Neutrophil (primary cell): ENCODE results near the gene SCN3A.

Experiments used
- H3K27ac ChIP-seq: fragments of 200-600 bp; sonication (generic); 2 replicates; pipeline ENCODE4 v1.5.1; 2016; ENCODE audit warnings: mild to moderate bottlenecking, moderate library complexity
- H3K27me3 ChIP-seq: fragments of 200-600 bp; sonication (generic); 2 replicates; pipeline ENCODE4 v1.6.0; 2016; ENCODE audit warnings: mild to moderate bottlenecking
- H3K36me3 ChIP-seq: fragments of 200-600 bp; sonication (generic); 2 replicates; pipeline ENCODE4 v1.5.1; 2017
- H3K4me1 ChIP-seq, 2 experiments: fragments of 200-600 bp in 1 of 2; sonication (generic) in 1 of 2; 1 replicate in 1 of 2; 2 replicates in 1 of 2; pipeline versions ENCODE4 v1.5.1 to v1.6.1; 2013 to 2016; ENCODE audit warnings: low read depth in 1 of 2, low read length in 1 of 2, mild to moderate bottlenecking in 1 of 2, moderate library complexity in 1 of 2; ENCODE audit not compliant: control insufficient read depth in 1 of 2, insufficient read depth in 1 of 2
- H3K4me3 ChIP-seq, 2 experiments: fragments of 200-600 bp in 1 of 2; sonication (generic) in 1 of 2; 1 replicate in 1 of 2; 2 replicates in 1 of 2; pipeline ENCODE4 v1.5.1; 2013 to 2016; ENCODE audit warnings: low read depth in 1 of 2, low read length in 1 of 2, mild to moderate bottlenecking in 1 of 2, moderate library complexity in 1 of 2
- H3K9me3 ChIP-seq: fragments of 200-600 bp; sonication (generic); 2 replicates; pipeline ENCODE4 v1.5.1; 2016
- CTCF ChIP-seq: fragments of 200-600 bp; sonication (generic); IDR thresholded peaks from 2 replicates; pipeline ENCODE4 v1.5.1; 2016; ENCODE audit warnings: antibody characterized with exemption

SCN3A gene

GRCh38 chr2:165227571-165227970 is 23.7 kb upstream of the SCN3A start:
- no peaks in the 10 kb centered on the region for H3K9me3 ChIP-seq
- H3K4me1 ChIP-seq: no peaks in the 10 kb centered on the region
- no peak for TF ChIP-seq CTCF
- no peak overlapping the region for H3K27ac ChIP-seq
- H3K27me3 ChIP-seq: no peaks in the 10 kb centered on the region
- H3K36me3 ChIP-seq: no peaks in the 10 kb centered on the region
- no peak overlapping the region for H3K4me3 ChIP-seq

DNA sequence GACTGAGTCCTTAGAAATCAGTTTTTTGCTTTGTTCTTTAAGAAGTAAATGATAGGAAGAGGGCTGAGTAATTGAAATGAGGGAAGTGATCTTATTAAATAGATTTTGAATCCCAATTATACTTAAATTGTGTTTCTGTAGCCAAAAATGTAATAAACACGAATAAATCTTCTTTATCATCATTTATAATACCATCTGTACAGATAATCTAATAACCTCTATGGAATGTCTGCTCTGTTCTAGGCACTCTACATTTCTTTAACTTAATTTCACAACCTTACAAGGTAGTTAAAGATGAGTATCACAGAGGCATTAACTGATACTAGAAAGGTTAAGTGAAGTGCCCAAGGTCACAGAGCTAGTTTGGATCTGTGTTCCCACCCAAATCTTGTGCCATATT is 21.1 kb upstream of the SCN3A start:
- H3K27ac ChIP-seq: no peak overlapping the region
- no peaks in the 10 kb centered on the region for H3K9me3 ChIP-seq
- H3K4me1 ChIP-seq: no peaks in the 10 kb centered on the region

GRCh38 chr2:165219481-165219880 is 15.6 kb upstream of the SCN3A start:
- Histone ChIP-seq H3K27me3 (no peaks in the 10 kb centered on the region), H3K4me3 (no peak overlapping the region), H3K9me3 (no peaks in the 10 kb centered on the region), H3K27ac (no peak overlapping the region), H3K4me1 (no peaks in the 10 kb centered on the region), H3K36me3 (no peaks in the 10 kb centered on the region)
- TF ChIP-seq CTCF: no peak

More for the DNA sequence above, 21.1 kb upstream of the SCN3A start:
- Histone ChIP-seq H3K36me3 (no peaks in the 10 kb centered on the region), H3K4me3 (no peak overlapping the region), H3K27me3 (no peaks in the 10 kb centered on the region)
- TF ChIP-seq CTCF: no peak

DNA sequence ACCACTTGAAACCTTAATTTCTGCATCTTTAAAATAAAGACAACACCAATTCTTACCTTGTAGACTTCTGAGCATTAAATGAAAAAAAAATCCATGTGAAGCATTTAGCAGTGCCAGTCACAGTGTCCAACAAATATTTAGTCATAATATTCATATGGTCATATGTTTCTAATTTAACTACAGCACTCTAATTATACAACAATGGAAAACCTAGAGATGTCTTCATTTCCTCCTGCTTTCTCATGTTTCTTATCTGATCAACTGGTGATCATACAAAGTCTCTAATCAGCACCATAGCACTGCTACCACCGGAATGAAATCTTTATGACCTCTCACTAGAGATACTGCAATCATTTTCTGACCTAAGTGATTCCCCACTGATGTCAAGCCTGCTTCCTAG is 10.2 kb upstream of the SCN3A start:
- Histone ChIP-seq H3K9me3 (no peaks in the 10 kb centered on the region), H3K27ac (no peak overlapping the region), H3K36me3 (no peaks in the 10 kb centered on the region), H3K27me3 (no peaks in the 10 kb centered on the region), H3K4me3 (no peak overlapping the region), H3K4me1 (no peaks in the 10 kb centered on the region)
- TF ChIP-seq CTCF: no peak

GRCh38 chr2:165208094-165208493 is 4.2 kb upstream of the SCN3A start:
- Histone ChIP-seq H3K4me3 (no peak overlapping the region), H3K27me3 (no peaks in the 10 kb centered on the region), H3K4me1 (no peaks in the 10 kb centered on the region), H3K27ac (no peak overlapping the region), H3K9me3 (no peaks in the 10 kb centered on the region), H3K36me3 (no peaks in the 10 kb centered on the region)
- TF ChIP-seq CTCF: no peak

DNA sequence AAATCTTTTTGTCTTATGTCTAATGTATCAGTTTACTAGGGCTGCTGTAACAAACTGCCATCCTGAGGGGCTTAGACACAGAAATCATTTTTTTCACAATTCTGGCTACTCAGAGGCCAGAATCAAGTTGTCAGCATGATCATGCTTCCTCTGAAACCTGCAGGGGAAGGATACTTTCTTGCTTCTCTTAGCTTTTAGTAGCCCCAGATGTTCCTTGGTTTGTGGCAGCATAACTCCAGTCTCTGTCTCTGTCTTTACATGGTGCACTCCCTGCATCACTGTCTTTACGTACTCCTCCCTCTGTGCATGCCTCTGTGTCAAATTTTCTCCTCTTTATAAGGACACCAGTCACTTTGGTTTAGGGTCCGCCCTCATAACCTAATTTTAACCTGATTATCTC is 2.0 kb upstream of the SCN3A start:
- Histone ChIP-seq H3K27me3 (no peaks in the 10 kb centered on the region), H3K36me3 (no peaks in the 10 kb centered on the region), H3K27ac (no peak overlapping the region), H3K4me1 (no peaks in the 10 kb centered on the region), H3K9me3 (no peaks in the 10 kb centered on the region), H3K4me3 (no peak overlapping the region)
- no peak for TF ChIP-seq CTCF
